Retinal pigment epithelial cell (primary cell): ENCODE data around the gene TASOR2.

Experiments used
- DNase-seq: peaks from one replicate; pipeline ENCODE4 v3.0.0-alpha.2; 2010; ENCODE audit warnings: low read depth
- H3K4me3 ChIP-seq: 2 replicates; pipeline ENCODE4 v1.5.1; 2011; ENCODE audit warnings: mild to moderate bottlenecking, low read length, control low read depth, moderate library complexity
- CTCF ChIP-seq: conservative IDR thresholded peaks from 2 replicates; pipeline ENCODE4 v1.5.1; 2011; ENCODE audit warnings: low read depth, low read length, control low read depth, inconsistent platforms

Gene TASOR2

GRCh38 chr10:5732141-5732540, 47.5 kb downstream of the TASOR2 start:
- DNase-seq, result no peak
- no peak for TF ChIP-seq CTCF
- no peak overlapping the region for H3K4me3 ChIP-seq
